GM21717 (cell line): ENCODE measurements around the gene HAT1.

Experiments used
- ATAC-seq: cut with Tn5 transposase; IDR thresholded peaks from one replicate; pipeline ENCODE4 v1.9.1; 2021; ENCODE audit warnings: mild to moderate bottlenecking, moderate library complexity; ENCODE audit not compliant: unreplicated experiment

Gene HAT1

DNA sequence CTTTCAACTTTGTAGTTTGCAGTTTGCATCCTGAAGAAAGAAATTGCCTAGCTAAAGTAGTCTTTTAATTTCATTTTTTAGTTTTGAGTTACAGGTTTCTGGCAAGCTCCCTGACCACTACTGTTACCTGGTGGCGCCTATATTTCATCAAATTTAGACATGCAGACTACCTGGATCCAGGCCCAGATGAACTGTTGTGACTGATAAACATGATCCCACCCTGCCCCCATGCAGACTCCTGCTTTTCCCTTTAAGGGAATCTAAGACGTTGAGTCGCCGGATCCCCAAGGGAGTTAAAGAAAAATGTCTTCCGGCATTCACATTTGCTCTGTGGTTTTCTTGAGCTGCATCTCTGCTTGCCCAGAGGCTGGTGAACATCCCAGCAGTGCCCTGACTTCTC, 99.7 kb downstream of the HAT1 start:
- no peak for ATAC-seq

- ATAC-seq: no peak
These were observed 109.3 kb downstream of the HAT1 start for GRCh38 chr2:172031536-172031935.
